ENCODE measurements around the gene AQP1.

AQP1 gene

GRCh38 chr7:30902466-30902865 is 9.2 kb upstream of the AQP1 start:
- in situ Hi-C loops (cut with MboI; ENCODE audit: low sequenced_read_pairs, unreplicated experiment) = no loop called here
- DNase-seq (ENCODE audit: low spot score) = no peak
- TF ChIP-seq CTCF (IDR thresholded peaks at IDR 0.05; ENCODE audit: borderline replicate concordance, control extremely low read depth, extremely low read depth, insufficient read depth, missing control alignments) = no peak

GRCh38 chr7:30903146-30903545 is 8.5 kb upstream of the AQP1 start:
- in situ Hi-C loops (cut with MboI; ENCODE audit: low sequenced_read_pairs, unreplicated experiment) = no loop called here
- no peak for TF ChIP-seq CTCF (IDR thresholded peaks at IDR 0.05; ENCODE audit: borderline replicate concordance, control extremely low read depth, extremely low read depth, insufficient read depth, missing control alignments)
- no peak for DNase-seq (ENCODE audit: low spot score)

GRCh38 chr7:30904561-30904960 is 7.1 kb upstream of the AQP1 start:
- no peak for DNase-seq (ENCODE audit: low spot score)
- in situ Hi-C loops (cut with MboI; ENCODE audit: low sequenced_read_pairs, unreplicated experiment) = no loop called here
- TF ChIP-seq CTCF (IDR thresholded peaks at IDR 0.05; ENCODE audit: borderline replicate concordance, control extremely low read depth, extremely low read depth, insufficient read depth, missing control alignments) = no peak

- no peak for TF ChIP-seq CTCF (IDR thresholded peaks at IDR 0.05; ENCODE audit: borderline replicate concordance, control extremely low read depth, extremely low read depth, insufficient read depth, missing control alignments)
- DNase-seq (ENCODE audit: low spot score) = no peak
- in situ Hi-C loops (cut with MboI; ENCODE audit: low sequenced_read_pairs, unreplicated experiment) = no loop called here
These were observed 6.3 kb upstream of the AQP1 start for GRCh38 chr7:30905078-30906012.

GRCh38 chr7:30906014-30906413 is 5.6 kb upstream of the AQP1 start:
- DNase-seq (ENCODE audit: low spot score) = no peak
- TF ChIP-seq CTCF (IDR thresholded peaks at IDR 0.05; ENCODE audit: borderline replicate concordance, control extremely low read depth, extremely low read depth, insufficient read depth, missing control alignments) = no peak
- in situ Hi-C loops (cut with MboI; ENCODE audit: low sequenced_read_pairs, unreplicated experiment) = no loop called here

- in situ Hi-C loops (cut with MboI; ENCODE audit: low sequenced_read_pairs, unreplicated experiment) = no loop called here
These were observed 5.0 kb upstream of the AQP1 start for GRCh38 chr7:30906515-30907240.

More at GRCh38 chr7:30906515-30907240, 5.0 kb upstream of the AQP1 start:
- no peak for TF ChIP-seq CTCF (IDR thresholded peaks at IDR 0.05; ENCODE audit: borderline replicate concordance, control extremely low read depth, extremely low read depth, insufficient read depth, missing control alignments)
- DNase-seq (ENCODE audit: low spot score) = no peak
